ENCODE results near the gene DHX15. TPM values are rescaled to one million over a fixed set of nuclear protein-coding genes. Genes with fewer than 3 reads are reported as not detected.
A peak's percentile ranks its signal among the peaks of the same experiment; 100 is the strongest.

DHX15 gene
- total RNA-seq, 2 experiments from 2014 or later: 169 to 177 TPM

DNA sequence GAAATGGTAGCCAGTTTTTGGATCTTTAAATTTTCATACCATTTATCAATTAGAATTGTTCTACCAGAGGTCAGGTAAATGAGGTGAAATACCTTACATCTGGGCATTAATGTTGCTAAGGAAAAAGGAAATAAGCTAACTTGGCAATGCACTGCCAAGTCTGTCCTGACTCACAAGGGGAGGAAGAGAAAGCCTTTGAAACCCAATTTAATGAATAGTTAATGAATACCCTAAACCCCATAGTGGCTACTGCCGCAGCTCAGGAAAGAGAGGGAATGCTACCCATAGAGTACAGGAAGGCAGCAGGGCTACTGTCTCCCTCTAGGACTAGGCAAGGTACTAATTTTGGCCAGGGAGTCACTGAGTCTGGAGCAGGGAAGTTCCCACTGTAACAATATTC, 16.8 kb upstream of the DHX15 start:
- no peak overlapping the region for H3K4me3 Mint-ChIP-seq
- POLR2A ChIA-PET: no interaction called here
- H3K27me3 Mint-ChIP-seq: peaks cover 4% of the 10 kb centered on the region
- no peak overlapping the region for H3K27ac Mint-ChIP-seq
- peaks cover 5% of the 10 kb centered on the region for H3K9me3 Mint-ChIP-seq
- ATAC-seq (ENCODE audit: low read depth) (no peak), DNase-seq (no peak)
- no peaks in the 10 kb centered on the region for H3K36me3 Mint-ChIP-seq
- peaks cover 6% of the 10 kb centered on the region for H3K4me1 Mint-ChIP-seq

DNA sequence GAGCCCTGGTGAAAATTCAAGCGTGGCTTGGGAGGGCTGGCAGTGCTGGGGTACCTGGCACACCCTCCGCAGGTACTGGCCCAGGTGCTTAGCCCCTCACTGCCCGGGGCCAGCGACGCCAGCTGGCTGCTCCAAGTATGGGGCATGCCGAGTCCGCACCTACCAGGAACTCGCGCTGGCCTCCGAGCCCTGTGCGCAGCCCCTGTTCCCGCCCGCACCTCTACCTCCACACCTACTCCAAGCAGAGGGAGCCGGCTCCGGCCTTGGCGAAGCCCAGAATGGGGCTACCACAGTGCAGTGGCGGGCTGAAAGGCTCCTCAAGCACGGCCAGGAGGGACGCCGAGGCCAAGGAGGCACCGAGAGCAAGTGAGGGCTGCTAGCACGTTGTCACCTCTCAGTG, 14.9 kb upstream of the DHX15 start:
- DNase-seq (no peak), ATAC-seq (ENCODE audit: low read depth) (no peak)
- H3K27me3 Mint-ChIP-seq: peaks cover 2% of the 10 kb centered on the region
- H3K27ac Mint-ChIP-seq: no peak overlapping the region
- H3K4me1 Mint-ChIP-seq: no peaks in the 10 kb centered on the region
- H3K36me3 Mint-ChIP-seq: no peaks in the 10 kb centered on the region
- peaks cover 5% of the 10 kb centered on the region for H3K9me3 Mint-ChIP-seq
- no peak overlapping the region for H3K4me3 Mint-ChIP-seq
- POLR2A ChIA-PET: no interaction called here

DNA sequence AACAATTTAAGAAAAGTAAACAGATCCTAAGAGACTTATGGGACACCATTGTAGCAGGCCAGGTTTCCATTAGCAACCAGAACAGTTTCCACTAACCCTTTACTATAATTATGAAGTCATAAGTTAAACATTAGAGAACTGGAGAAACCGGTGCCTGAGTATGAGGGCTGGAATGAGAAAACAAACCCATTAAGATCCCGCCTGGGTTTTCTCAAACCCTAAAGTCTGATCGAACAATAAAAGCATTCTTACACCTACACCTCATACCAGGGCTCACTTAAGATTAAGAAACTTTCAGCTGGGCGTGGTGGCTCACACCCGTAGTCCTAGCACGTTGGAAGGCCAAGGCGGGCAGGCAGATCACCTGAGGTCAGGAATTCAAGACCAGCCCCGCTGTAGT, 13.7 kb upstream of the DHX15 start:
- POLR2A ChIA-PET: no interaction called here
- Mint-ChIP-seq H3K9me3 (peaks cover 5% of the 10 kb centered on the region), H3K4me3 (no peak overlapping the region), H3K4me1 (no peaks in the 10 kb centered on the region), H3K36me3 (no peaks in the 10 kb centered on the region), H3K27ac (no peak overlapping the region), H3K27me3 (no peaks in the 10 kb centered on the region)
- ATAC-seq (ENCODE audit: low read depth) (no peak), DNase-seq (no peak)

DNA sequence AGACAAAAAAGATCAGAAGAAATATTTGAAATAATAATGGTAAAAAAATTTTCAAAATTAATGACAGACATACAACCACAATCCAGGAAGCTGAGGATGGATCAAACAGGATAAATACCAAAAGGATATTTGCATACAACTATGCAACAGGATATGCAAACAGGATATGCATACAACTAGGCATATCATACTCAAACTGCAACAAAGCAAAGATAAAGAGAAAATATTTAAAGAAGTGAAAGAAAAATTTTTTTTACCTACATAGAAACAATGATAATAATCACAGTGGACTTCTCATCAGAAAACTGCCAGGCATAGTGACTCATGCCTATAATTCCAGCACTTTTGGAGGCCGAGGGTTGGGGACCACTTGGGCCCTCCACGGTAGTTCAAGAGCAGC, 11.3 kb upstream of the DHX15 start:
- Mint-ChIP-seq H3K9me3 (peaks cover 14% of the 10 kb centered on the region), H3K27me3 (peaks cover 2% of the 10 kb centered on the region), H3K4me3 (no peak overlapping the region), H3K27ac (no peak overlapping the region), H3K4me1 (no peaks in the 10 kb centered on the region), H3K36me3 (peaks cover 4% of the 10 kb centered on the region)
- DNase-seq (no peak), ATAC-seq (ENCODE audit: low read depth) (no peak)
- POLR2A ChIA-PET: no interaction called here

DNA sequence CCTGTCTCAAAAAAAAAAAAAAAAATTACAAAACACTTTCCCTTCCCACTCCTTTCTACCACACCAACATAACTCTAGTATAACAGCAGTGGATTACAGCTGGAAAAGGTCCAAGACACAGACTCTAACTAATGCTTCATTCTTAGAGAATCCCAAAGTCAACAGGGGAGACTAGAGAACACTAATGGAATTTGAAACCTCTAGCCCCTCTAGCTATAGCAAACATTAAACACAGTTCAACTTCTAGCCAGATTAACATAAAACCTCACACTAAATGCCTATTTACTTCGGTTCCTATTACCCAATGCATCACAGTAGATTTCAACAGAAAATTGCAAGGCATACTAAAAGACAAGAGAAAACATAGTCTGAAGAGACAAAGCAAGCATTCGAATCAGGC, 10.5 kb upstream of the DHX15 start:
- POLR2A ChIA-PET: no interaction called here
- ATAC-seq (ENCODE audit: low read depth) (no peak), DNase-seq (no peak)

DNA sequence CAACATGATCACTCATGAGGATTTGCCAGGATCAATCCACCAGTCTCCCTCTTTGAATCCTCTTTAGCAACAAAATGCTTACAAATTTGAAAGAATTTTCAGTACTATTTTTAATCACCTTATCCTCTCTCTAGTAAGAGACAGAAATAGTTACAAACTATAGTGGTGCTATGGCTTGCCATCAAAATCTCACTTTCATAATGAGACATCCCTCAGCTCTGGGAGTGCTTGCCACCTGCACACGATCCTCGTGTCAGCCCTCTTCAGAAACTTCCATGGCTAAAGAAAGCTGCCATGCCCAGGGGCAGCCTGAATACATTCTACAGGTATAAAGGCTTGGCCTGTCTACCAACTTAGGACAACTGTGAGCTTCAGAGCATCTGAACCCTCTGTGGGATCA, 5.1 kb upstream of the DHX15 start:
- H3K36me3 Mint-ChIP-seq: peaks cover 7% of the 10 kb centered on the region
- POLR2A ChIA-PET: no interaction called here
- no peak overlapping the region for H3K27ac Mint-ChIP-seq
- H3K4me1 Mint-ChIP-seq: peaks cover 8% of the 10 kb centered on the region
- peaks cover 14% of the 10 kb centered on the region for H3K9me3 Mint-ChIP-seq
- H3K27me3 Mint-ChIP-seq: peaks cover 2% of the 10 kb centered on the region
- DNase-seq (no peak), ATAC-seq (ENCODE audit: low read depth) (no peak)
- H3K4me3 Mint-ChIP-seq: no peak overlapping the region

More for the DNA sequence above, 10.5 kb upstream of the DHX15 start:
- Mint-ChIP-seq H3K4me3 (no peak overlapping the region), H3K27ac (no peak overlapping the region), H3K9me3 (peaks cover 18% of the 10 kb centered on the region), H3K36me3 (peaks cover 5% of the 10 kb centered on the region), H3K4me1 (no peaks in the 10 kb centered on the region), H3K27me3 (peaks cover 2% of the 10 kb centered on the region)

DNA sequence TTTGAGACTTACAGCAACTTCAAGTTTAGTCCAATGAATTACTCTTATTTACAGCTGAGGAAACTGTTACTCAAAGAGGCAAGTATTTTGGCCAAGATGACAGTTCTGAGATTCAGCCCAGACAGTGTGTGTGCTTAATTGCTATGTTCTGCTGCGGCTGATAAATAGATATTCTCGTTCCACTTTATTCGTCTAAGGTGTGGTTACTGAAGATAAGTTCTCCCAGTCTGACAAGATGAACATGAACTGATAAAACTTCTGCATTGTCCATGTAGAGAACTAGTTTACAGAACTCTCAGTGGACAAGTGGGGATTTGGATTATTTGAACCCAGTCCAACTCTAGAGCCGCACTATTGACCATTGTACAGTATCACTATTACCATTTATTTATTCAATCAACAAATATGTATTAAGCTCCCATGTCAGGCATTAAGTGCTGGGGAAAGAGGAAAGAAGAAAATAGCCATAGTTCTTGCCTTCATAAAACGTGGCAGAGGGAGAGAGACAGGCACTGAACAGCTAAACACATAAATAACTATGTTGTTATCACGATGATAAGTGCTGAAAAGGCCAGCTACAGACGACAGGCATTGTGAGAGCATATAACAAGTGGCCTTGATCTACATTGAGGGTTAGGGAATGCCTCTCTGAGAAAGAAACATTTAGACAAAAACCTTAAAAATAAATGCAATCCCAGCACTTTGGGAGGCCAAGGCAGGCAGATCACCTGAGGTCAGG, 4.0 kb upstream of the DHX15 start:
- no peak overlapping the region for H3K4me3 Mint-ChIP-seq
- H3K4me1 Mint-ChIP-seq: peaks cover 8% of the 10 kb centered on the region
- no peak overlapping the region for H3K27ac Mint-ChIP-seq
- ATAC-seq (ENCODE audit: low read depth) (no peak), DNase-seq (no peak)
- POLR2A ChIA-PET: no interaction called here
- peaks cover 14% of the 10 kb centered on the region for H3K9me3 Mint-ChIP-seq
- H3K27me3 Mint-ChIP-seq: peaks cover 2% of the 10 kb centered on the region
- H3K36me3 Mint-ChIP-seq: peaks cover 8% of the 10 kb centered on the region

DNA sequence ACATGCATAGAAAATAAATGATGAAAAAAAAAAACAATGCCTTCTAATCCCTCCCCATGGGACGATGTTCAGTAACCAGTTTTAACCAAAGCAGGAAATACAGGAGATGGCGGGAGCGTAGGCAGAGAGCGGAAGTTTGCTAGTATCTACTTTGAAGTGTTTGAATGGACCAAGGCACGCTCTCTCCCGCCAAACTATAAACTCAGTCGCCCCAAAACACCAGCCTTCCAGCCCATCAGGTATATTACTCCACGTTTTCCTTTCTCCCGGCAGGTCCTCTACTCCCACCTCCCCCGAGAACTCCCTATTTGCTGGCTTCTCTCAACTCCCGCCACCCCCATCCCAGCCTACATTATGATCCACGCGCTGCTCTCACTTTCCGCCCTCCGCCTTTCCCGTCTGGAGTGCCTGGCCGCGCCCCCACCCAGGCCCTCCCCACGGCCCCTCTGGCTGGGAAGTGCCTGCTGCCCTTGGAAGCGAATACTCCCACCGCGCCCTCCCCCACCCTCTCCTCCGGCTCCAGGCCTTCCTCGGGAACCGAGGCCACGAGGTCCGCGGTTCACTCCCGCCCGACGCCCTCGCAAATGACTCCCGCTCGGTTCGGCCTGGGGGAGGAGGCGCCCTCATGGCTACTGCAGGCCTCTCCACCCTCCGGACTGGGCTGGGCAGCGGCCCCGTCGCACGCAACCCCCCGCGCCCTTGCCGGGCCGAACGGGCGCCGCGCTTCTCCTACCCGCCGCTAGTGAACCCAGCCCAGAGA, 723 bp downstream of the DHX15 start:
- Mint-ChIP-seq H3K4me3 (peak overlapping the region; percentile 100), H3K4me1 (peaks cover 34% of the 10 kb centered on the region), H3K36me3 (peaks cover 20% of the 10 kb centered on the region), H3K27ac (peak overlapping the region; percentile 99), H3K27me3 (no peaks in the 10 kb centered on the region), H3K9me3 (no peaks in the 10 kb centered on the region)
- POLR2A ChIA-PET: interaction anchor here (1.0 to 1.6 kb wide), 8 partner anchors 10 to 793 kb away, joined by 3 to 9 read pairs (median 6); partner anchors contain the start of genes ANAPC4, SEPSECS and ZCCHC4
- DNase-seq: peak; percentile 52
- ATAC-seq (ENCODE audit: low read depth): peak; percentile 28

DNA sequence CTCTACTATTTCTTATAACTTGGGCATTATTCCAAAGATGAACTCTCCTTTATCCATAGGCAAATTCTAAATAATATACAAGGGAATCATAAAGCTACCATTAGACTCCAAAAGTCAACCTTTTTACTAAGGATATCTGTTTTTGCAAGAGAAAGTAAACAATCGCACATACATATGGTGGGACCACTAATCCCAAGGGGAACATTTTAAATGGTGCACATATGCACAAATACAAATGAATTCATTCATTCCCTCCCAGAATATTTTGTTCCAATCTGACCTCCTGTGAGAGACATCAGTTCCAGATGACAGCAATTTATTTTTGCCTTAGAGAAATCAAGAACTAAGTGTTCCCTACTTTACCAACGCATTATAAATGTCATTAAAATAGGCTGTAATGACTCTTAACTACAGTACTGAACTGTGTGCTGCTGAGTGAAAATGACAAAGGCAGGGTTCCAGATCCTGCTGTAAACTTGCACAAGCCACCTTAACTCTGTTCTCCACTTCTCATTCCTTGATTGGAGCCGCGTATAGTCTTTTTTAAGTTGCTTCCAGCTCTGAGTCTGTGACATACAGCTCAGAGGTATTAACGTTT, 2.0 kb downstream of the DHX15 start:
- Mint-ChIP-seq H3K36me3 (peaks cover 24% of the 10 kb centered on the region), H3K27ac (peak overlapping the region; percentile 63), H3K27me3 (no peaks in the 10 kb centered on the region), H3K4me3 (peak overlapping the region; percentile 100), H3K4me1 (peaks cover 42% of the 10 kb centered on the region), H3K9me3 (no peaks in the 10 kb centered on the region)
- no peak for ATAC-seq (ENCODE audit: low read depth)
- DNase-seq: no peak
- POLR2A ChIA-PET: no interaction called here

DNA sequence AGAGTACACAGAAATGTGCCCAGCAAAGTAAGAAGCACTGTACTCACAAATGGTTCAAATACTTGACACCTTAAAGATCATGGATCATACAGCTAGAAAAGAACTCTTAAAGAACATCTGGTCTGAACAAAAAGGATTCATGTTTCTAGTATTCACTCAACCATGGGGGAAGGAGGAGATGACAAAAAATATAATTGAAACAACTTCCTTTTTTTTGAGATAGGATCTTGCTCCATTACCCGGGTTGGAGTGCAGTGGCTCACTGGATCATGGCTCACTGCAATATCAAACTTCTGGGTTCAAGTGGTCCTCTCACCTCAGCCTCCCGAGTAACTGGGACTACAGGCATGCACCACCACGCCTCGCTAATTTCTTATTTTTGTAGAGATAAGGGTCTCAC, 6.0 kb downstream of the DHX15 start:
- Mint-ChIP-seq H3K27ac (peak overlapping the region; percentile 22), H3K9me3 (no peaks in the 10 kb centered on the region), H3K27me3 (no peaks in the 10 kb centered on the region), H3K4me1 (peaks cover 52% of the 10 kb centered on the region), H3K4me3 (peak overlapping the region; percentile 13), H3K36me3 (peaks cover 49% of the 10 kb centered on the region)
- ATAC-seq (ENCODE audit: low read depth) (no peak), DNase-seq (no peak)
- POLR2A ChIA-PET: no interaction called here

DNA sequence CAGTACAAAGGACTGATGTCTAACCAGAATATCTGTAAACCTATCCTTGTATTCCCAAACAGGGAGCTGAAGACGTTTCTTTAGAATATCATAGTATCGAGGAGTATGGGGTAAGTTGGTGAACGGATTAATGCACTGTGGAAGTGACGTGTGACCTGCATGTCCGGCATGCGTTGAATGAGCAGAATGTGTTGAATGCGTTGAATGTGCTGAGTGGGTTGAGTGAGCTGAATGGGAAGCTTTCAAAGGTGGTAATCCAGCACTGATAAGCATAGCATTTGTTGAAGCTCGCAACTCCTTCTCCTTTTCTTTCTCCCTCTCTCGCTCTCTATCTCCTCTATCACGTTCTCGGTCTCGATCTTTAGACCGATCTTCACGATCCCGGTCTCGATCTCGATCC, 8.1 kb downstream of the DHX15 start:
- no peak overlapping the region for H3K4me3 Mint-ChIP-seq
- no peaks in the 10 kb centered on the region for H3K9me3 Mint-ChIP-seq
- H3K27ac Mint-ChIP-seq: no peak overlapping the region
- peaks cover 53% of the 10 kb centered on the region for H3K36me3 Mint-ChIP-seq
- H3K4me1 Mint-ChIP-seq: peaks cover 45% of the 10 kb centered on the region
- no peaks in the 10 kb centered on the region for H3K27me3 Mint-ChIP-seq
- DNase-seq (no peak), ATAC-seq (ENCODE audit: low read depth) (no peak)
- POLR2A ChIA-PET: no interaction called here

DNA sequence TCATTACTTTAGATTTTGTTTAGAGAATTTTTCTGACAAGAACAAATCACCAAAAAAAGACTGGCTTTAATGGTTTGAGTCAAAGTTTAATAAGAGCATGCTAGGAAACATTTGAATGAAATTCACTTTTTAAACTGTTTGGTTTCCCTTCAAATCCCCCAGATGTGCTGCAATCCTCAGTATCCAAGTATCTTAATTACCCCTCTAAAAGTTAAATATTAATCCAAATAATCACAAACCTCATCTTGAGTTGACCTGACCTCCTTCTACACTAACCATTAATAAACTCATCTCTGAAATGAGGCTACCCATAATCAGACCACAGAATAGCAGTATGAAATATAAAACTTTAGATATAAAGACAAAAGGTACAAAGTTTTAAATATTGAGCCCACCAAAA, 10.1 kb downstream of the DHX15 start:
- DNase-seq: no peak
- Mint-ChIP-seq H3K4me1 (peaks cover 54% of the 10 kb centered on the region), H3K4me3 (no peak overlapping the region), H3K36me3 (peaks cover 55% of the 10 kb centered on the region), H3K27me3 (no peaks in the 10 kb centered on the region), H3K9me3 (no peaks in the 10 kb centered on the region), H3K27ac (no peak overlapping the region)
- no peak for ATAC-seq (ENCODE audit: low read depth)
- POLR2A ChIA-PET: interaction anchor here (0.7 kb wide), 1 partner anchor 10 kb away, joined by 4 read pairs; the partner anchor contains the start of gene DHX15

DNA sequence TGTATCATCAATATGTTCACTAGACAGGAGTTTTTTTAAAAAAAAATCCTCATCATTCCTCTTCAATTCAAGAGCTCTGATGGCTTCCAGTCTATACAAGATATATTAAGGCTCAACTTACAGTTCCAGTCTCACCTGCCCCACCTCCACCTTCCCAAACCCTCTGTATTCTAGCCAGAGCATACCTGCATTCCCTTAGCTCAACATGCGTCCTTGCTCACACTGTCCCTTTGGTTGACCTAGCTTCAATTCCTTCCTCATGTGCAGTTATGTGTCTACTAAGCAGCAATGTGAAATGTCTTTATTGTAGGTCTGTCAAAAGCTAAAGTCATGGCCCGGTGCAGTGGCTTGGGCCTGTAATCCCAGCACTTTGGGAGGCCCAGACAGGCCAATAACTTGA, 10.8 kb downstream of the DHX15 start:
- Mint-ChIP-seq H3K27ac (no peak overlapping the region), H3K4me3 (no peak overlapping the region), H3K4me1 (peaks cover 52% of the 10 kb centered on the region), H3K9me3 (no peaks in the 10 kb centered on the region), H3K27me3 (no peaks in the 10 kb centered on the region), H3K36me3 (peaks cover 50% of the 10 kb centered on the region)
- ATAC-seq (ENCODE audit: low read depth) (no peak), DNase-seq (no peak)
- POLR2A ChIA-PET: interaction anchor here (0.5 to 1.5 kb wide), 2 partner anchors 11 to 574 kb away, joined by 3 to 5 read pairs; partner anchors contain the start of gene DHX15
